ENCODE results near the gene WDR27.
"Not testable (repeated sequence)": the region's sequence is repeated elsewhere in the genome, so short reads cannot be mapped to it uniquely, and the experiment has no call there.

Gene WDR27

DNA sequence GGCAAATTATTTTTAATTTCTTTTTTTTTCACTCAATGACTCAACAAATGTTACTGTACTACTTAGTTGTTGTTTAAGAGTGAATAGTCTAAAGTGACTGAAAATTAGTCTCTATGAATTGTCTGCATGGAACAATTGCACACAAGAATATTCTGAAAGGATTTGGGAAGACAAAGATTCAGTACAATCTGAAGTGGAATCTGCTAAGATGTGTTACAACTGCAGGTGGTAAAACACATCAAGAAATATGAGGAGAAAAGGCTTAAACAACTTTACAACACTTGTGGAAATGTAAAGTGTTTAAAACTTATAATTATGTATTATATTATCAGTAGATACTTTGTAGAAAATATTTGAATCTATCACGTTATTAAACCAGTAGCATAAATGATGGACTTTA lies 193.4 kb downstream of the WDR27 start:
- no peak for DNase-seq

DNA sequence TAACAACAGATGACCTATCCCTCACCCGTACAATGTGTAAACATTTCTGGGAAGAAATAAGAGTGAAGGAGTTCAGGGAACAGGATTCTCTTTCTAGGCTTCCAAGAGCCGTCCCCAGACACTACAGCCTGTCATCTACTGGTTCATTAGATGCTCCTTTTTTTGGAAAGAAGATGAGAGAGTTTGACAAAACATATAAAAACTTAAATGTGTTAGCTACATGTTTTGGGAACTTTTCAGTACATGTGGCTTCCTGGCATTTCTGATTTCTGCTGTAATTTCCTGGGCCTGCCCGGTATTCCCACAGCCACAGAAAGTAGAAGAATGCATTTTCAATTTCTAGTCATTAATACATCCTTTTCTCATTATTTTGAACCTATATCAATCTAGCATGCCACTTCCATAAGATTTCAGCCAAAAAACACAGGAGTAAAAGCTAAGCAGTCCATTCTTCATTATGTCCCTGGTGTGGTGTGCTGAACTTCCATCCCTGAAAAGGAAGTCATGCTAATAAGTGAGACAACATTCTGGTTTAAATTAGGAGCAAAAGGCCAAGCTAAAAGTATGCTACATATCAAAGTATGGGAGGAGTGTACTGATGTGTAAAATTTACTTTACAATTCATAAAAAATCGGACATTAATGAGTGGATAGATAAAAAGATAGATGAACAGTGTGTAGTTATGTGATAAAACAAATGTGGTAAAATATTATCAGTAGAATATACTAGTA lies 198.2 kb downstream of the WDR27 start:
- no peak for DNase-seq

DNA sequence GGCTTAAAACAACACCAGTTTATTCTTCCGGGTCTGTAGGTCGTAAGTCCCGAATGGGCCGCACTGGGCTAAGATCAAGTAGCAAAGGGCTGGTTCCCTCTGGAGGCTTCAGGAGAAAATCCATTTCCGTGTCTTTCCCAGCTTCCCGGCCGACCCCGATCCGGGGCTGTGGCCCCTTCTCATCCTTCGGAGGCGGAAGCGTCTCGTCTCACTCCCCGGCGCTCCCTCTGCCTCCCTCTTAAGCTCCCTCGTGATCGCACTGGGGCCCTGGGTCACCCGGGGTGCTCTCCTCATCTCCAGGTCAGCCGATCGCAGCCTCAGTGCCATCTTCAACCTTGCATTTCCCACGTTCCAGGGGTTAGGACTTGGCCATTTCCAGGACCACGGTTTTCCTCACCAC lies 199.4 kb downstream of the WDR27 start:
- DNase-seq = no peak

DNA sequence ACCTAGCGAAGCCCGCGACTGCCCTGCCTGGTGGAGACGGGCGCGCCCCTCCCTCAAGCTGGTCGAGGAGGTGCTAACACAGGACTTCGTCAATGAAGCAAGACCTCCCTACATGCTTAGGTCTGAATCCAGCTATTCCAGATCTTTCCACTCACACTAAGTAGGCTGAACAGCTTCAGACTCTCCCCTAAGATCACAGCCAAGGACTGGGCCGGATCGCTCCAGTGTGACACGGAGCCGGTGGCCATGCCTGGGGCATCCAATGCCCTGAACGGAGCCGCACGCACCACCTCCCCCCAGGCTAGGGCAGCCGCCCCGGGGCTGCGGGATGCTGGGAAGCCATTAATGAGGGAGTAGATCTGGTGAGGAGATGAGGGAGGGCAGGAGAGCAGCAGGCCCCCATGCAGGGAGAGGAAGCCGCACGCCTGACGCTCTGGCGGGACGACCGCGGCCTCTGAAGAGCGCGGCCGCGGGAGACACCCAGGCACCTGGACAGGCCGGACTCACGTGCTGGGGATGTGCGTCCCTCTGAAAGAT lies 200.0 kb downstream of the WDR27 start:
- DNase-seq = no peak

DNA sequence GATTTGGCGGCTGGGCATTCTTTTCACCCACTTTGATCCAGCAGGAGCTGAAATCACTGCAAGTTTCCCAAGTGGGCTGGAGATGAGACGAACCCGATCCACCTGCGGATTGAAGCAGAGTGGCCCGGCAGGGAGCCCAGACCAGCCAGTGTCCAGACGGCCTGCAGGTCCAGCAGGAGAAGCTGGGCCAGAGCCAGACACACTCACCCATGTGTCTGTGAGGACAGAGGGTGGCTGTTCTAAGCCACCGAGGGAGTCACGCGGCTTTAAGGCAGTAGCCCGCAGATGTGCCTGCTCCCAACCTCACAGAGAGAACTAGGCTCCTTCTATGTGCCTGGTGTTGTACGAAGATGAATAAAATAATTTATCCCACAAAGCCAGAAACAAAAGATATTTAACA lies 200.7 kb downstream of the WDR27 start:
- DNase-seq = no peak

DNA sequence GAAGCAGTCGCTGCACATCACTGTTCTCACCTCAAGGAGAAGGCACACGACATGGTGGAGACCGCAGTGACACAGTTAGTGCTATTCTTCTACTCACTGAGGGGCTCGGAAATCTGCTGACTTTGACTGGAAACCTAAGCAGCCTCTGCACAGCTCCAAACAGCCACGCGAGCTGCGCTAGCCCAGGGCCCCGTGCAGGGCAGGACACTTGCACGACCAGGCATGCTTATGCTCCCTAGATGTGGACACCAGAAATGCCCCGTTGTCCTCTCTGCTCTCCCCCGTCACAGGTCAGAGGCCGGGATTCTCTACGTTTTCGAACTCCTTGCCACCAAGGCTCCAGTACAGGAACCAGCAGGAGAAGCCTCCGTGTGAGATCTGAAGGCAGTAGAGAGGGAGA lies 201.1 kb downstream of the WDR27 start:
- DNase-seq = no peak

DNA sequence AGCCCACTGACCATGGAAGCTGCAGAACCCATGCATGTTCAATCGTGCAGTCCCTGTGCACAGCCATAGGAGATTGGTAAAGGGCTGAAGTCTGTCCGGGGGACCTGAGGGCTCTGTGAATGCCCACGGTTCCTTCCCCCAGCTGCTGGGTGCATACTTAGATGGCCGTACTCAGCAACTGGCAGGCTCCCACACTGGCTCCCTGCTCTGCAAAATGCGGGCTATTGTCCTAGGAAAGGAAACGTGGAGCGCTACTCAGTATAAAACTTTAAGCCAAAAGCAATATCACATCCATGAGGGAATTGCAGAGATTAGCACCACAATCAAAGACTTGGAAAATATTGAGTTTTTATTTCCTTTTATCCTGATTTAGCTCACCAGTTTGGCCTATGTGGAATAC lies 202.0 kb downstream of the WDR27 start:
- no peak for DNase-seq

DNA sequence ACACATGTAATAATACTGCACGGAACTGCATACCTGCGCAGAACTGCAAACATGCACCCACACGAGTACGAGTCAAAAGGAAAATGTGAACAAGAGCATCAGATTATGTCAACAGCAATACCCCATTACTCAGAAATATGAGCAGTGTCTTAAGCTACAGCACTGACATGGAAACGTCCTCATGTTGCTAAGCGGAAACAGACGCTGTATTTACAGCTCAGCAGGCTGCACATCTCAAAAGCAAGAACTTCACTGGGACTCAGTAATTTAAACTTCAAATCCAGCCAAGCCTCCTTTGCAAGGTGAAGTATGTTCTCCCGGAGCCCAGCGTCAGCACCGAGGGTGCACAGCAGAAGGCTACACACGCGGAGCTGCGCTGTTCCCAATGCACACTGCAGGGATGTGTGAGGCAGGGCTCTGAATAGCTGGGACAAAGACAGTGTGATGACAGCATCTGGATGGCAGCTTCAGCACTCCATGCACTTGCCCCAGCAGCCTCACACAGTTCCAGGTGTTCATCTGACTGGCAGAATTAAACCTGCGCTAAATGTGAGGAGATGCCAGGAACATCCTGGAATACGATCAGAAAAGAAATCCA lies 202.8 kb downstream of the WDR27 start:
- DNase-seq = no peak

DNA sequence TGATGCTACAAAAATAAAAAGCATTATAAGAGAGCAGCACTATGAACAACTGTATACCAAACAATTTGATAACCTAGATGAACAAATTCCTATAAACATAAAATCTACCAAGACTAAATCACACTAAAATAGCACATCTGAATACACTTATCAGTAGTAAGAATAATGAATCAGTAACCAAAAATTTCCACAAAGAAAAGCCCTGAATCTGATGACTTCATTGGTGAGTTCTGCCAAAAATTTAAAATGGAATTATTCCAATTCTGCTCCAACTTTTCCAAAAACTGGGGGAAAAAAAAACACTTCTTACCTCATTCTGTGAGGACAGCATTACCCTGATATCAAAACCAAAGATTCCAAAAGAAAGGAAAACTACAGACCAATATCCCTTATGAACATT lies 206.2 kb downstream of the WDR27 start:
- DNase-seq = no peak

DNA sequence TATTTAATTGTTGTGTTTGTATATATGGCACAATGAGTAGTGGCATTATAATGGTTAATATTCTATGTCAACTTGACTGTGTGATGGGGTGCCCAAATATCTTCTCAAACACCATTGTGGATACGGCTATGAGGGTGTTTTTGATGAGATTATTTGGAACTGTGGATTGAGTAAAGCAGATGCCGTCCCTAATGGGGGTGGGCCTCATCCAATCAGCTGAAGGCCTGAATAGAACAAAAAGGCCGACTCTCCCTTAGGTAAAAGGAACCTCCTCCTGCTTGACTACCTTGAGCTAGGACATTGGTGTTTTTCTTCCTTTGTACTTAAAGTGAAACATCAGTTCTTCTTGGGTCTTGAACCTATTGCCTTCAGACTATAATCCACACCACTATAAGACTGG lies 207.8 kb downstream of the WDR27 start:
- no peak for DNase-seq

DNA sequence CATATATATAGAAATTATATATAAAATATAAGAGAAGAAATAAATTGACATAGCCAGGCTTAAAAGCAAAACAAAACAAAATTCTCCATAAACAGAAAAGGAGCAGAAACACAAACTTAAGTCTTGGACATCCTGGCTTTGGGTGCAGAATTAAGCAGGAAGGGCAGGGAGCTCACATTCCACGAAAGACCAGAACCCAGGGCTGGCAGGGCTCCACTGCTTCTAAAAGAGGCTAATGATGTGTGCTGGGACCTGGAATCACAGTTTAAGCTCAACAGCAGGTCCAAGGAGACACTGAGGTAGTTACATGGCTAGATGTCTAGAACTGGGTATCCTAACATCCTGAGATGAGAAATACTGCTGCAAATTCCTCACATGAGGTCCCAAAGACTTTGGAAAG lies 210.3 kb downstream of the WDR27 start:
- no peak for DNase-seq

DNA sequence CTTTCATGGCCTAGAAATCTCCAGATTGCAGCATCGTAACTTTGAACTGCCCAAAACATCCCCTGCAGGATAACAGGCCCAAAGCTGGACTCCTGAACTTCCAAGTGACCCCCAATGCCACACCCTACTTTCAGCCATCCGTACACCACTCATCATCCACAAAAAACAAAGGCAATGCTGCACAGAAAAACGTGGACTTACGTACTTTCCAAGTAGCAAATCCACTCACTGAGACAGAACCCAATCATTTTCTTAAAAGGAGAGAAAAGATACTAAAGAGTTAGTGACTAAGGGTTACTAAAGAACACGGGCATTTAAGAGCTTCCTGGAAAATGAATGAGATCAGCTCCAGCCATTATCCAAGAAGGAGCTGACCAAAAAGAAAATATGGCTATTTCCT lies 211.0 kb downstream of the WDR27 start:
- no peak for DNase-seq

DNA sequence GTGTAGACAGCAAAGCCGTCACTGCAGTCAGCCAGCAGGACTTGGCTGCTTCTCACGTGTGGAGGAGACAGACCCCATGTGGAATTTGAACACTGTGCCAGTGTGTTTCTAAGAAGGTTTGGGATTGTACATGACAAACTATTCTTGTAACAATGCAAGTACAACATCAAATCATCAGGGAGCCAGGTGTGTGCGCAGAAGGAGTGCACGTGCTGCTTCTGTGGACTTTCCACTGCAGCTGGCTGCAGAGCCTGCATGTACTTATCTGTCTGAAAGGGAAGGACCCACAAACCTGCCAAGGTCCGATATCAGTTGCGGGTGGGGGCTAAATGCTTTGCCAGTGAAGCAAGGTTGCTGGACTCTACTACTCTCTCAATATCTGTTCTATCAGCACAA lies 211.6 kb downstream of the WDR27 start:
- DNase-seq = no peak

DNA sequence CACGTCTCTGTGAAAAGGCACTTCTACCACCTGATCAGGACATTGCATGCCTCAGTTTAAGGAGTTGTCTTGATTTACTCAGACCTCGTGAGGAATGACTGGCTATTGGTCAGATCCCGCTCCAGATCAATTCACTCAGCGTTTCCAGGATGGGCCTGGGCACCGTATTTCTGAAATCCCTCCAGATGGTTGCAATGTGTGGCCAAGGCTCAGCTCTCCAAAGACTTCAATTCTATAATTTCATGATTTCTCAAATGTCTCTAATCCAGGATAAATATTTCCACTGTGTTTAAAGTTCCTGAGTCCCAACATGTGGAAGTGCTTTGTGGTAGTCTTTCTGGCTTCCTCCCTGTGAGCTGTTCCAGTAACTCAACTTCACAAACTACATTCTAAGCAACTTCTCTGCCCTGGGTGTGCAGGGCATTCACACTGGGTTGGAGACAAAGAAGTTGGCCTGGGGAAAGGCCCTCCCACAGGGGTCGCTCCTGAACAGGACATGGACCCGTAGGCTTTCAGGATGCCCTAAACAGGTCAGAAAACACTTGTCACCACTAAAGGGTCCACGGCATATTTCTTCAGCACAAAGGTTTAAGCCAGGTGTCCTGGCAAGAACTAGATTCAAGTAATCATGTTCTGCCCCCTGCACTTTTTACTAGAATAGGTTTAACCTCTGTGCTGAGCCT lies 212.1 kb downstream of the WDR27 start:
- DNase-seq = no peak

DNA sequence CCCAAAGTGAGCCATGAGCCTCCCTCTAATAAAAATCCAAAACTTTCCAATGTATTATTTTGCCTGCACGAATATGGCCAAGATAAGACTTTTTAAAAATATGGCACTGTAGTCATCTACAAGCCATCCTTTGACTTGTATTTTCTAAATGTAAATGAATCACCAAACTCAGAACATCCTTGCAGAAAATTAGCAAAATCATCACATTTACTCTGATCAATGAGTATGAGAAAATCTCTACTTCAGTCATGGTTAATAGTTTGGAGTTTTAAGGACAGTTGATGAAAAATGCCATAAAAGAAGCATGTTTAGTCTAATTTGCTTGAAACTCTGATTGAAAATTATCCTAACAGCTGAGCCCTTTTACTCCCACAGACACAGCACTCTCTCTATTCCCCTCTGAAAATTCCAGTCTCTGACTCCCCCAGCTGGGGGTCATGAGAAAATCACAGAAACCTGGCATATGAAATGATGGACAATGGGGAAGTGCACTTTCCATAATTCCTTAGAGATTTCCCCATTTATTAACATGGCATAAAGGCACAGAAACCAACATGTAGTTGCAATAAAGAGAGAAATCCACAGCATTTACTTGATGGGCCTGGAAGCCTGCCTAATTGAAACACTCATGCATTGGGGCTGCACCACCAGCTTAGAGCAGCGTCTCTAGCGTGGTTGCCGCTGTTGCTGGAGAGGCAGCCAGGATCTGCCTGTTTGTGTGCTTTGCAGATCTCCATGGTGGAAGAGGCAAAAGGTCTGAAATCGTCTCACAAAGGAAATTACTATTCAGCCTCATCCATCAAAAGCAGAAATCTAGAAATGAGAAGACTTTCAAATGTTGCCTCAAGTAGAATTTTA lies 214.0 kb downstream of the WDR27 start:
- DNase-seq = no peak

DNA sequence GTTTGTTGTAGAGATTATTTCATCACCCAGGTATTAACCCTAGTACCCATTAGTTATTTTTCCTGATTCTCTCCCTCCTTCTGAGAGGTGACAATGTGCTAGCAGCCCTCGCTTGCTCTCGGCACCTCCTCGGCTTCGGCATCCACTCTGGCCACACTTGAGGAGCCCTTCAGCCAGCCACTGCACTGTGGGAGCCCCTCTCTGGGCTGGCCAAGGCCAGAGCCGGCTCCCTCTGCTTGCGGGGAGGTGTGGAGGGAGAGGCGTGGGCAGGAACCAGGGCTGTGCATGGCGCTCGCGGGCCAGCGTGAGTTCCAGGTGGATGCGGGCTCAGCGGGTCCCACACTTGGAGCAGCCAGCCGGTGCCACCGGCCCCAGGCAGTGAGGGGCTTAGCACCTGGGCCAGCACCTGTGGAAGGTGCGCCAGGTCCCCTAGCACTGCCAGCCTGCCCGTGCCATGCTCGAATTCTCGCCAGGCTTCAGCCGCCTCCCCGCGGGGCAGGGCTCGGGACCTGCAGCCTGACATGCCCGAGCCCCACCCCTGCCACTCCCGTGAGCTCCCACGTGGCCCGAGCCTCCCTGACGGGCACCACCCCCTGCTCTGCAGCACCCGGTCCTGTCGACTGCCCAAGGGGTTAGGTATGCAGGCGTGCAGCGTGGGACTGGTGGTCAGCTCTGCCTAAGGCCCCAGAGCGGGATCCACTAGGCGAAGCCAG lies 221.9 kb downstream of the WDR27 start:
- no peak for DNase-seq

DNA sequence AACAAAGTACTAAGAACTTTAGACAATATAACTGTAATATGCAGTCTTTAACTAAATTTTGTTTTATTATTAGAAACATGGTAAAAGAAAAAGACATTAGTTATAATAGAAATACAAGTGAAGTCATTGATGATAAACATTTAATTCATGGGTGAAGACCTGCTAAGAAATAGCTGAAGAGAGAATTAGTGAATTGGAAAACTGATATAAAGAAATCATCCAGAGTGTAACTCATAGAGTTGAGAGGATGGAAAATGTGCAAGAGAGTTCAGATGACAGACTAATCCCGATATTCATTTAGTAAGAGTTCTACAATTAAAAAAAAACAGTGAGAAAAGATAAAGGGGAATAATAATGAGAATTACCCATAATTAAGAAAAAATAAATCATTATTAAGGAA lies 227.5 kb downstream of the WDR27 start:
- DNase-seq = no peak

DNA sequence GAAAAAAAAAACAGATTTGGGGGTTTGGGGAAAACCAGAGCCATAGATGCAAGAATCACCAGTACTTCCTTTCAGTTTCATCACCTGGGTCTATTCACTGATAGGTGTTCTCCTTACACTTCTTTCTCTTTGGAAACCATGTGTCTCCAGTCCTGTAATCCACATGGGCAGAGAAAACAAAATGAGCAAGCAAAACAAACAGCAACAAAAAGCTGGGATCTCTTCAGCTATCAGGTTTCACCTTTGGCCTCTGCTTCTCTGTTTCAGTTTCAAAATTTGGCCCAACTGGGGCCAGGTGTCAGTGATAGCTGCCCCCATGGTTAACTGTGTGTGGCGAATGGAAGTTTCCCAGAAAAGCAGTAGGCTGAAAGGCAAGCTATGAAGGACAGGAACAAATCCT lies 228.2 kb downstream of the WDR27 start:
- DNase-seq = no peak

DNA sequence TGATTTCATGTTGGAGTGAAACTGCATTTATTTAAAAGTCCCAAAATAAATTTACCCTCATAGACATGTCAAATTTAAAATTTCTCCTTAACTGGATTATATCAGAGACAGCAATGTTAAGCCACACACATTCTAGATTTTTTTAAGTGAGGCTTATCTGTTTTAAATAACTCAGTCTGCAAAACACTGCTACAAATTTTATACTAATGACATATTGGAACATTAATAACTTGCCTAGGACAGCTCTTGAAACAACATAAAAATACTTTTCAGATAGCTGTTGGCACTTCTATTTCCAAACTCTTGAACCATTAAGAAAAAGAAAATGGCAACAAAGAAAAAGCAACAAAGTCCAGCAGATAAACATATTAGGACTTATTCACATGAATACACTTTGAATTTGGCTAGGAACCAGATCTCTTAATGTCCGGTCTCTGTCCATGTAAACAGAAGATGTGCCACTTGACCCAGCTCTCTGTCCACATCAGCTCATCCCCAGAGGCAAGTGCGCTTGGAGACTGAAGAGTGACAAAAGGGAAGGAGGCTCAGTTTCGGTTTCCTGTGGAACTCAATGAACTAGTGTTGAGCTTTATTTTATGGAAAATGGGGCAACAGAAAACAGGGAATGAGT lies 228.9 kb downstream of the WDR27 start:
- no peak for DNase-seq

DNA sequence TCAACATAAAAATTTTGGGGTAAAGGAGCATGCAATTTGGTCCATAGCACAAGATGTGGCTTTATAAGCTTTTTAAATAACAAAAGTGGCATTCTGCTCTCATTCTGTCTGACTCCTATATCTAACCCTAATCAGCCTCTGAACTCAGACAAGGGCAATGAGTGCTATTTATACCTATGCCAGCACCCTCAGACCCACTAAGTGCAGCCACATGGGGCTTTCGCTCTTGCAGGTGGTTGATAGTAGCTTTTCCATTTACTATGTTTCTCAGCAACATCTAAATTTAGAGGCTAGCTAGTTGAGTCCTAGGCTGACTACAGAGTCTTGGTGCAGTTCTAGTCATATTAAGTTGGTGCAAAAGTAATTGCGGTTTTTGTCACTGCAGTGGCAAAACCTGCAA lies 231.0 kb downstream of the WDR27 start:
- DNase-seq = no peak

DNA sequence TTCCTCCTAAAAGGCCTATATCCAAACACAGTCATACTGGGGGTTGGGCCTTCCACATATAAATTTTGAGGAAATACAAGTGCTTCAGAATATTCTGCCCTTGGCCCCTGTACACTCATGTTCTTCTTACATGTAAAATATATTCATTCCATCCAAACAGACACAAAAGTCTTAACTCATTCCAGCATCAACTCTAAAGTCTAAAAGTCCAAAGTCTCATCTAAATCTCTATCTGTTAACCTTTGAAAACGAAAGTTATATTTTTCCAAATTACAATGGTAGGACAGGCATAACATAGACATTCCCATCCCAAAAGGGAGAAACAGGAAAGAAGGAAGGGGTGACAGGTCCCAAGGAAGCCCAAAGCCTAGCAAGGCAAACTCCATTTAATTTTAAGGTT lies 232.8 kb downstream of the WDR27 start:
- no peak for DNase-seq

DNA sequence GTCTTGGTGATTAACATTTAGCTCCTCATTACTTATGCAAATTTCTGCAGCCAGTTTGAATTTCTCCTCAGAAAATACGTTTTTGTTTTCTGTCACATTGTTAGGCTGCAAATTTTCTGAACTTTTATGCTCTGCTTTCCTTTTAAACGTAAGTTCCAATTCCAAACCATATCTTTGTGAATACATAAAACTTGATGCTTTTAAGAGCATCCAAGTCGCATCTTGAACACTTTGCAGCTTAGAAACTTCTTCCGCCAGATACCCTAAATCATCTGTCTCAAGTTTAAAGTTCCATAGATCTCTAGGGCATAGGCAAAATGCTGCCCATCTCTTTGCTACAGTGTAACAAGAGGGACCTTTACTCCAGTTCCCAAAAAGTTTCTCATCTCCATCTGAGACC lies 234.1 kb downstream of the WDR27 start:
- not testable (repeated sequence) for DNase-seq
